Astrocyte (in vitro differentiated cells and primary cell): ENCODE results near the gene TOR4A.

Source experiments
- EZH2 ChIP-seq: IDR thresholded peaks from 2 replicates; pipeline ENCODE4 v1.6.1; 2012; ENCODE audit warnings: mild to moderate bottlenecking, low read length, inconsistent platforms; ENCODE audit not compliant: insufficient read depth
- TF ChIP-seq, protein P1 (sequence below): IDR thresholded peaks from 2 replicates; pipeline ENCODE4 v1.5.1; 2011; ENCODE audit warnings: low read depth, mild to moderate bottlenecking, inconsistent platforms, low read length, moderate library complexity; ENCODE audit not compliant: insufficient read depth

DNA sequence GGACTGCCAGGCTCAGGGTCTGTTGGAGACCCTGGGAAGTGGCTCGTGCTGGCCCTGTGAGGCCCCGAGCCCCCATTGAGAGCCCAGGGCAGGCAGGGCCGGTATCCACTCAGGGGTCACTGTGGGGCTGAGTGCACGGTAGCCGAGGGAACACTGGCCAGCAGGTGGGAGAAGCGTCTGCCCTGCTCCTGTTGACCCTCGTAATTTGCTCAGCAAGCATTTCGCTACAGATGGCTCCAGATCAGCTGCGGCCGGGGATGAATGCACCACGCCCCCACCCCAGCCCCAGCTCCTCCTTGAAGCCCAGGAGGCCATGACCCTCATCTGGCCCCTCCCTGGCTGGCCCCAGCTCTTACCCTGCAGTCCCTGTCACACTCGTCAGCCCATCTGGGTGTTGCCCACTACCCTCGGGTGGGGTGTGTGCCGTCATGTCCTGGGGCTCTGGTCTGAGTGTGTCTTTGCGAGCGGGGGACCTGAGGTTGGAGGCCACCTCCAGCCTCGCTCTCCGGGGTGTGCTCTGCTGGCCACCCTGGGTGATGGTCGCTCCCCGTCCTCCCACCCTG, 30.6 kb downstream of the TOR4A start:
- TF ChIP-seq EZH2, result no peak
- TF ChIP-seq, protein P1, sequence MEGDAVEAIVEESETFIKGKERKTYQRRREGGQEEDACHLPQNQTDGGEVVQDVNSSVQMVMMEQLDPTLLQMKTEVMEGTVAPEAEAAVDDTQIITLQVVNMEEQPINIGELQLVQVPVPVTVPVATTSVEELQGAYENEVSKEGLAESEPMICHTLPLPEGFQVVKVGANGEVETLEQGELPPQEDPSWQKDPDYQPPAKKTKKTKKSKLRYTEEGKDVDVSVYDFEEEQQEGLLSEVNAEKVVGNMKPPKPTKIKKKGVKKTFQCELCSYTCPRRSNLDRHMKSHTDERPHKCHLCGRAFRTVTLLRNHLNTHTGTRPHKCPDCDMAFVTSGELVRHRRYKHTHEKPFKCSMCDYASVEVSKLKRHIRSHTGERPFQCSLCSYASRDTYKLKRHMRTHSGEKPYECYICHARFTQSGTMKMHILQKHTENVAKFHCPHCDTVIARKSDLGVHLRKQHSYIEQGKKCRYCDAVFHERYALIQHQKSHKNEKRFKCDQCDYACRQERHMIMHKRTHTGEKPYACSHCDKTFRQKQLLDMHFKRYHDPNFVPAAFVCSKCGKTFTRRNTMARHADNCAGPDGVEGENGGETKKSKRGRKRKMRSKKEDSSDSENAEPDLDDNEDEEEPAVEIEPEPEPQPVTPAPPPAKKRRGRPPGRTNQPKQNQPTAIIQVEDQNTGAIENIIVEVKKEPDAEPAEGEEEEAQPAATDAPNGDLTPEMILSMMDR, result no peak
